HCT116 (cell line): ENCODE measurements around the gene ZNF692. TPM values are rescaled to one million over a fixed set of nuclear protein-coding genes. Genes with fewer than 3 reads are reported as not detected.

ENCODE experiments used
- ATAC-seq: fragments of 200-7000 bp; cut with Tn5 transposase; 2 replicates; pipeline ENCODE4 v1.9.1; 2020; ENCODE audit warnings: mild to moderate bottlenecking, moderate library complexity
- BruUV-seq: library from RNA; stranded (reverse); fragments of 400-500 nt; replicated peaks from 2 replicates; lab custom pipeline; 2021; lab: Mats Ljungman, UMichigan
- CTCF ChIA-PET: fragments of 300-600 bp; sonication (Branson Sonifier 250); formaldehyde crosslinking; loops from one replicate; lab custom pipeline; 2021; ENCODE audit warnings: antibody characterized with exemption; lab: Charles Lee
- POLR2A ChIA-PET: fragments of 300-600, 350-600 bp; sonication (Branson Sonifier 250); formaldehyde crosslinking; loops from one replicate; lab custom pipeline; 2021; ENCODE audit warnings: antibody characterized with exemption; lab: Charles Lee
- RAD21 ChIA-PET, 2 experiments: fragments of 300-600 bp; sonication (Branson Sonifier 250); formaldehyde crosslinking; loops; one replicate each; lab custom pipeline; 2023; ENCODE audit warnings: low total read pairs in 2 of 2; ENCODE audit not compliant: uncharacterized antibody in 2 of 2, unreplicated experiment in 2 of 2, low non-redundant PET in 1 of 2; lab: Charles Lee
- DNase-seq: peaks from one replicate; pipeline ENCODE4 v3.0.0-alpha.2; 2010; ENCODE audit warnings: low read depth, low spot score
- H2AFZ ChIP-seq: fragments of 200-600 bp; shearing (Covaris generic), sonication (generic); 2 replicates; pipeline ENCODE4 v1.6.1; 2017; ENCODE audit warnings: low read depth, mixed run types, mixed read lengths, antibody characterized with exemption, low read length; ENCODE audit not compliant: poor library complexity, severe bottlenecking
- H3K27ac ChIP-seq: 2 replicates; pipeline ENCODE4 v1.5.1; 2012; ENCODE audit warnings: low read depth, low read length
- H3K27me3 ChIP-seq: fragments of 200-600 bp; sonication (generic); 2 replicates; pipeline ENCODE4 v1.6.1; 2016; ENCODE audit warnings: mixed run types, low read length, mixed read lengths; ENCODE audit not compliant: insufficient read depth
- H3K36me3 ChIP-seq, 2 experiments: fragments of 200-500 bp in 1 of 2; fragments of 200-600 bp in 1 of 2; sonication (Bioruptor generic) in 1 of 2; sonication (generic) in 1 of 2; 2 replicates each; pipeline versions ENCODE4 v1.5.1 to v1.6.1; 2014 to 2016; ENCODE audit warnings: low read length in 2 of 2, inconsistent platforms in 1 of 2, mixed read lengths in 1 of 2, mixed run types in 1 of 2; ENCODE audit not compliant: insufficient read depth in 2 of 2, control insufficient read depth in 1 of 2
- H3K4me1 ChIP-seq, 2 experiments: fragments of 200-600 bp in 1 of 2; sonication (generic) in 1 of 2; 2 replicates each; pipeline versions ENCODE4 v1.5.1 to v1.6.1; 2012 to 2017; ENCODE audit warnings: low read length in 2 of 2, inconsistent platforms in 1 of 2, mild to moderate bottlenecking in 1 of 2, mixed read lengths in 1 of 2, mixed run types in 1 of 2, moderate library complexity in 1 of 2; ENCODE audit not compliant: insufficient read depth in 2 of 2, control insufficient read depth in 1 of 2
- H3K4me2 ChIP-seq: fragments of 200-600 bp; sonication (generic); 2 replicates; pipeline ENCODE4 v1.6.1; 2017; ENCODE audit warnings: mixed run types, low read length, mixed read lengths
- H3K4me3 ChIP-seq, 2 experiments: fragments of 200-600 bp in 1 of 2; sonication (generic) in 1 of 2; replicated peaks in 1 of 2; 2 replicates each; pipeline ENCODE4 v1.5.1; 2011 to 2016; ENCODE audit warnings: low read length in 2 of 2, control low read depth in 1 of 2, low read depth in 1 of 2, mild to moderate bottlenecking in 1 of 2, mixed read lengths in 1 of 2, mixed run types in 1 of 2
- H3K79me2 ChIP-seq: fragments of 200-600 bp; sonication (generic); 2 replicates; pipeline ENCODE4 v1.6.1; 2017; ENCODE audit warnings: mild to moderate bottlenecking, mixed run types, low read length, moderate library complexity, mixed read lengths; ENCODE audit not compliant: insufficient read depth
- H3K9ac ChIP-seq: fragments of 200-600 bp; sonication (generic); 2 replicates; pipeline ENCODE4 v1.6.1; 2016; ENCODE audit warnings: low read length, mixed read lengths
- H3K9me2 ChIP-seq: fragments of 200-600 bp; sonication (generic), shearing (Covaris generic); 2 replicates; pipeline ENCODE4 v1.6.1; 2017; ENCODE audit warnings: mixed run types, mild to moderate bottlenecking, moderate library complexity; ENCODE audit not compliant: insufficient read depth
- H3K9me3 ChIP-seq, 2 experiments: fragments of 200-500 bp in 1 of 2; fragments of 200-600 bp in 1 of 2; sonication (Bioruptor generic) in 1 of 2; sonication (generic) in 1 of 2; 2 replicates each; pipeline ENCODE4 v1.6.1; 2014 to 2017; ENCODE audit warnings: low read length in 2 of 2, mixed read lengths in 2 of 2, inconsistent platforms in 1 of 2, low read depth in 1 of 2, mild to moderate bottlenecking in 1 of 2, mixed run types in 1 of 2, moderate library complexity in 1 of 2; ENCODE audit not compliant: control insufficient read depth in 1 of 2, insufficient read depth in 1 of 2
- H4K20me1 ChIP-seq: fragments of 200-600 bp; sonication (generic), shearing (Covaris generic); 2 replicates; pipeline ENCODE4 v1.6.1; 2017; ENCODE audit warnings: mixed run types, mild to moderate bottlenecking, moderate library complexity; ENCODE audit not compliant: insufficient read depth
- CBX3 ChIP-seq: IDR thresholded peaks from 2 replicates; pipeline ENCODE4 v1.6.1; 2012; ENCODE audit warnings: low read depth
- CEBPB ChIP-seq: IDR thresholded peaks from 2 replicates; pipeline ENCODE4 v1.6.1; 2012; ENCODE audit warnings: low read depth
- EGR1 ChIP-seq: IDR thresholded peaks from 2 replicates; pipeline ENCODE4 v1.6.1; 2012; ENCODE audit warnings: low read depth
- ELF1 ChIP-seq: IDR thresholded peaks from 2 replicates; pipeline ENCODE4 v1.6.1; 2012; ENCODE audit warnings: low read depth, borderline replicate concordance
- EZH2phosphoT487 ChIP-seq: fragments of 200-600 bp; IDR thresholded peaks from 2 replicates; pipeline ENCODE4 v1.6.1; 2018; ENCODE audit warnings: antibody characterized with exemption, borderline replicate concordance
- FOSL1 ChIP-seq: IDR thresholded peaks from 2 replicates; pipeline ENCODE4 v1.6.1; 2012; ENCODE audit warnings: low read depth
- JUND ChIP-seq: IDR thresholded peaks from 2 replicates; pipeline ENCODE4 v1.6.1; 2012
- POLR2A ChIP-seq: IDR thresholded peaks from 2 replicates; pipeline ENCODE4 v1.7.0; 2011; ENCODE audit warnings: borderline replicate concordance; ENCODE audit not compliant: insufficient read depth, insufficient read length; ENCODE audit errors: extremely low read depth
- POLR2AphosphoS5 ChIP-seq: IDR thresholded peaks from 2 replicates; pipeline ENCODE4 v1.6.1; 2011; ENCODE audit warnings: mild to moderate bottlenecking, low read depth, low read length, moderate library complexity
- RAD21 ChIP-seq: IDR thresholded peaks from 2 replicates; pipeline ENCODE4 v1.6.1; 2012; ENCODE audit warnings: low read depth, mild to moderate bottlenecking
- SIN3A ChIP-seq: IDR thresholded peaks from 2 replicates; pipeline ENCODE4 v1.6.1; 2012; ENCODE audit warnings: low read depth
- SP1 ChIP-seq: IDR thresholded peaks from 2 replicates; pipeline ENCODE4 v1.6.1; 2012; ENCODE audit warnings: low read depth
- SRF ChIP-seq: IDR thresholded peaks from 2 replicates; pipeline ENCODE4 v1.6.1; 2012; ENCODE audit warnings: low read depth
- TCF7L2 ChIP-seq: IDR thresholded peaks from 2 replicates; pipeline ENCODE4 v1.7.0; 2011; ENCODE audit warnings: borderline replicate concordance, inconsistent platforms; ENCODE audit not compliant: insufficient read depth, insufficient read length; ENCODE audit errors: extremely low read depth
- ZFX ChIP-seq: fragments of 450-650 bp; IDR thresholded peaks from 2 replicates; pipeline ENCODE4 v1.6.1; 2017
- intact Hi-C: fragments of 100-400 bp; cut with micrococcal nuclease; formaldehyde crosslinking; loops from 2 replicates; pipeline ENCODE4 v1.10.0; 2022
- total RNA-seq: library from RNA; stranded (reverse); gene quantifications from one replicate; pipeline ENCODE4 v1.2.1, GENCODE V29; 2021; ENCODE audit not compliant: unreplicated experiment
- TF ChIP-seq, protein P1 (sequence below): IDR thresholded peaks from 2 replicates; pipeline ENCODE4 v1.6.1; 2012
- TF ChIP-seq, protein P2 (sequence below): IDR thresholded peaks from 2 replicates; pipeline ENCODE4 v1.6.1; 2012
- TF ChIP-seq, protein P3 (sequence below): IDR thresholded peaks from 2 replicates; pipeline ENCODE4 v1.6.1; 2011; ENCODE audit warnings: mild to moderate bottlenecking, low read length, moderate library complexity; ENCODE audit not compliant: insufficient replicate concordance; ENCODE audit errors: extremely low read depth

ZNF692 gene
- total RNA-seq, 1 experiment from 2014 or later = 76.2 TPM

DNA sequence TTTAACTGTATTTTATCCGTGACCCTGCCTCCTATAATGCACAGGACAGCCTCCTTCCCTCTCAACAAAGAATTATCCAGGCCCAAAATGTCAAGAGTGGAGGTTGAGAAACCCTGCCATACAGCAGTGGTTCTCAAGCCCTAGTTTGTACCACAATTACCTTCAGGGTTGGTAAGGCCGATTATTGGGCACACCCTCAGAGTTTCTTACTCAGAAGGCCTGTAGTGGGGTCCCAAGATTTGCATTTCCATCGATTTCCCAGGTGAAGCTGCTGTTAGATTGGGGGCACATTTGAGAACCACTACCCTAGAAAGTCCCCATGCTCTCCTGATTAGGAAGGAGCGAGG is 46.8 kb upstream of the ZNF692 start:
- peak overlapping the region; percentile 77 for H3K27ac ChIP-seq
- H3K79me2 ChIP-seq = peaks cover 6% of the 10 kb centered on the region; the same call in 1 of the 2 replicates
- intact Hi-C loops = loop anchor here (1.0 kb wide), 2 partner anchors 31 to 47 kb away; no protein-coding TSS in a partner anchor
- H4K20me1 ChIP-seq = no peaks in the 10 kb centered on the region
- ChIA-PET POLR2A (interaction anchor here (0.6 to 1.0 kb wide), 3 partner anchors 32 to 68 kb away, joined by 3 to 7 read pairs (median 4); partner anchors contain the start of genes ZNF672 and ZNF692), CTCF (no interaction called here)
- no peak for DNase-seq
- no peaks in the 10 kb centered on the region for H3K27me3 ChIP-seq
- peak overlapping the region; percentile 81 for H3K9ac ChIP-seq
- peaks cover 0 to 22% of the 10 kb centered on the region in 2 experiments; a peak in 3 of 4 replicates for H3K4me1 ChIP-seq
- TF ChIP-seq TCF7L2 (no peak), ELF1 (no peak), CBX3 (no peak), SP1 (no peak), EGR1 (no peak), EZH2phosphoT487 (no peak), RAD21 (no peak)
- TF ChIP-seq, protein P1, sequence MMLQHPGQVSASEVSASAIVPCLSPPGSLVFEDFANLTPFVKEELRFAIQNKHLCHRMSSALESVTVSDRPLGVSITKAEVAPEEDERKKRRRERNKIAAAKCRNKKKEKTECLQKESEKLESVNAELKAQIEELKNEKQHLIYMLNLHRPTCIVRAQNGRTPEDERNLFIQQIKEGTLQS = no peak
- TF ChIP-seq, all 23 proteins: peak for 0
- ATAC-seq = no peak
- RAD21 ChIA-PET = no interaction called here
- BruUV-seq = TSS peak; percentile 99
- H2AFZ ChIP-seq = peak overlapping the region; percentile 42
- no peaks in the 10 kb centered on the region for H3K9me2 ChIP-seq
- H3K36me3 ChIP-seq = 0 out of 4 replicates have a peak, but pooled peaks cover 0 to 4% of the 10 kb centered on the region in 2 experiments
- H3K4me2 ChIP-seq = peak overlapping the region; percentile 94
- no peaks in the 10 kb centered on the region for H3K9me3 ChIP-seq
- H3K4me3 ChIP-seq = peak overlapping the region; percentile 69 to 80

DNA sequence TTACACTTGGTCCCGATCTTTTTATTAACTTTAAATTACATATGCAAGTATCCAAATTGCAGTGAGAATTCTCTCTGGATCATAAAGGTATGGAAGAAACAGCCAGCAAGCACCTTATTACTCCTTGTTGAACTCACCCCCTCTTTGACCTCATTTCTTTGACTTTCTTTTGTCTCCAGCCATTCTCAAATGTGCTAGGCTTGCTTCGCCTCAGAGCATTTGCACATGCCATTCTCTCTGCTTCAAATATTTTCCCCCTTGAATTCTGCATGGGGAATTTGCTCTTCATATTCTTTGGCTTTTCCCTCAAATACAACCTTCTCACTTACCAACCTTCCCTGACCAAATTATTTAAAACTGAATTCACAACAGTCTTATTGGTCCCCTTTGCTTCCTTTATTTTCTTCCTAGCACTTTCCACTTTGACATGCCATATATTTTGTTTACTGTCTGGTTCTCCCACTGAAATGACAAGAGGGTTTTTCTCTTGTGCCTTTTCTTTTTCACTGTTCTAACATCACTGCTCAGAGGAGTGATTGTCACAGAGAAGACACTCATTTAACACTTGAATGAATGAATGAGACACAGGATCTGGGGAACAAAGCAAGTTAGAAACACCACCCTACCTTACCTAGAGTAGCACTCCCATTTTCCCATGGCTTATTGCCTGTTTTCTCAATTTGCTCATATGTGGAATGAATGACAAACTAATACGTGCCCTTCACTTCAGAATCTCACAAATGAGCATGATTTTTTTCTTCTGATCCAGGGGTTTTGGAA is 45.7 kb upstream of the ZNF692 start:
- no TSS peak for BruUV-seq
- 0 out of 4 replicates have a peak, but pooled peaks cover 0 to 4% of the 10 kb centered on the region in 2 experiments for H3K36me3 ChIP-seq
- intact Hi-C loops = loop anchor here (1.0 kb wide), 1 partner anchor 63 kb away; no protein-coding TSS in a partner anchor
- ChIA-PET RAD21 (no interaction called here), CTCF (no interaction called here), POLR2A (no interaction called here)
- H3K27ac ChIP-seq = no peak overlapping the region
- peak overlapping the region; percentile 81; the same call in 1 of the 2 replicates for H3K9ac ChIP-seq
- H3K79me2 ChIP-seq = peaks cover 6% of the 10 kb centered on the region; the same call in 1 of the 2 replicates
- DNase-seq (no peak), ATAC-seq (no peak)
- H3K9me3 ChIP-seq = no peaks in the 10 kb centered on the region
- no peaks in the 10 kb centered on the region for H3K9me2 ChIP-seq
- 0 out of 2 replicates have a peak, but pooled peaks cover 3% of the 10 kb centered on the region for H3K27me3 ChIP-seq
- H2AFZ ChIP-seq = no peak overlapping the region
- H3K4me2 ChIP-seq = peak overlapping the region; percentile 94
- H4K20me1 ChIP-seq = no peaks in the 10 kb centered on the region
- H3K4me3 ChIP-seq = peak overlapping the region in 1 of 2 experiments; percentile 80; a peak in 2 of 4 replicates
- peaks cover 0 to 22% of the 10 kb centered on the region in 2 experiments; a peak in 3 of 4 replicates for H3K4me1 ChIP-seq
- TF ChIP-seq TCF7L2 (no peak), SP1 (no peak), EZH2phosphoT487 (no peak), ELF1 (no peak), FOSL1 (no peak), POLR2AphosphoS5 (no peak), POLR2A (no peak), SIN3A (no peak), ZFX (no peak), EGR1 (no peak), CEBPB (no peak), JUND (no peak), SRF (no peak)
- TF ChIP-seq, protein P2, sequence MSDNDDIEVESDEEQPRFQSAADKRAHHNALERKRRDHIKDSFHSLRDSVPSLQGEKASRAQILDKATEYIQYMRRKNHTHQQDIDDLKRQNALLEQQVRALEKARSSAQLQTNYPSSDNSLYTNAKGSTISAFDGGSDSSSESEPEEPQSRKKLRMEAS = no peak
- TF ChIP-seq, protein P3, sequence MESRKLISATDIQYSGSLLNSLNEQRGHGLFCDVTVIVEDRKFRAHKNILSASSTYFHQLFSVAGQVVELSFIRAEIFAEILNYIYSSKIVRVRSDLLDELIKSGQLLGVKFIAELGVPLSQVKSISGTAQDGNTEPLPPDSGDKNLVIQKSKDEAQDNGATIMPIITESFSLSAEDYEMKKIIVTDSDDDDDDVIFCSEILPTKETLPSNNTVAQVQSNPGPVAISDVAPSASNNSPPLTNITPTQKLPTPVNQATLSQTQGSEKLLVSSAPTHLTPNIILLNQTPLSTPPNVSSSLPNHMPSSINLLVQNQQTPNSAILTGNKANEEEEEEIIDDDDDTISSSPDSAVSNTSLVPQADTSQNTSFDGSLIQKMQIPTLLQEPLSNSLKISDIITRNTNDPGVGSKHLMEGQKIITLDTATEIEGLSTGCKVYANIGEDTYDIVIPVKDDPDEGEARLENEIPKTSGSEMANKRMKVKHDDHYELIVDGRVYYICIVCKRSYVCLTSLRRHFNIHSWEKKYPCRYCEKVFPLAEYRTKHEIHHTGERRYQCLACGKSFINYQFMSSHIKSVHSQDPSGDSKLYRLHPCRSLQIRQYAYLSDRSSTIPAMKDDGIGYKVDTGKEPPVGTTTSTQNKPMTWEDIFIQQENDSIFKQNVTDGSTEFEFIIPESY = no peak
